CD4-positive, alpha-beta T cell treated with Interleukin-15 for 4 hours (primary cell): Measurements from ENCODE around the gene ADH4.

ENCODE experiments used
- DNase-seq: peaks from one replicate; pipeline ENCODE4 v3.0.0-alpha.2; 2020; ENCODE audit warnings: low spot score

ADH4 gene

GRCh38 chr4:99079625-99080295 lies 64.3 kb downstream of the ADH4 start:
- no peak for DNase-seq

- DNase-seq: no peak
Measured at GRCh38 chr4:99078931-99079624, 65.0 kb downstream of the ADH4 start.

GRCh38 chr4:99078336-99078735 lies 65.8 kb downstream of the ADH4 start:
- no peak for DNase-seq

- DNase-seq: no peak
Measured at GRCh38 chr4:99077177-99077576, 66.9 kb downstream of the ADH4 start.

GRCh38 chr4:99076292-99076976 lies 67.7 kb downstream of the ADH4 start:
- DNase-seq: no peak

GRCh38 chr4:99074816-99075215 lies 69.3 kb downstream of the ADH4 start:
- DNase-seq: no peak
